Measurements from ENCODE around the gene IGSF5.

DNA sequence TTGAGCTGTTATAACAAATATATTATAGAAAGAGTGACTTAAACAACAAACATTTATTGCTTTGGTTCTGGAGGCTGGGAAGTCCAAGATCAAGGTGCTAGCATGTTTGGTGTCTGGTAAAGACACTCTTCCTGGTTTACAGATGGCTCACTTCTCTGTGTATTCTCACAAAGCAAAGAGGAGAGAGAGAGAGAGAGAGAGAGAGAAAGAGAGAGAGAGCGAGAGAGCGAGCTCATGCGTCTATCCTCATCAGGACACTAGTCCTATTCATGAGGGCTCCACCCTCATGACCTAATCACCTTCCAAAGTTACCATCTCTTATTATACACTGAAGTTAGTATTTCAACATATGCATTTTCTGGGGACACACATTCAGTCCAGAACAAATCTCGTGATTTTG lies 89.6 kb downstream of the IGSF5 start:
- no peak for TF ChIP-seq POLR2A (IDR thresholded peaks at IDR 0.05)
- TF ChIP-seq, protein P1, sequence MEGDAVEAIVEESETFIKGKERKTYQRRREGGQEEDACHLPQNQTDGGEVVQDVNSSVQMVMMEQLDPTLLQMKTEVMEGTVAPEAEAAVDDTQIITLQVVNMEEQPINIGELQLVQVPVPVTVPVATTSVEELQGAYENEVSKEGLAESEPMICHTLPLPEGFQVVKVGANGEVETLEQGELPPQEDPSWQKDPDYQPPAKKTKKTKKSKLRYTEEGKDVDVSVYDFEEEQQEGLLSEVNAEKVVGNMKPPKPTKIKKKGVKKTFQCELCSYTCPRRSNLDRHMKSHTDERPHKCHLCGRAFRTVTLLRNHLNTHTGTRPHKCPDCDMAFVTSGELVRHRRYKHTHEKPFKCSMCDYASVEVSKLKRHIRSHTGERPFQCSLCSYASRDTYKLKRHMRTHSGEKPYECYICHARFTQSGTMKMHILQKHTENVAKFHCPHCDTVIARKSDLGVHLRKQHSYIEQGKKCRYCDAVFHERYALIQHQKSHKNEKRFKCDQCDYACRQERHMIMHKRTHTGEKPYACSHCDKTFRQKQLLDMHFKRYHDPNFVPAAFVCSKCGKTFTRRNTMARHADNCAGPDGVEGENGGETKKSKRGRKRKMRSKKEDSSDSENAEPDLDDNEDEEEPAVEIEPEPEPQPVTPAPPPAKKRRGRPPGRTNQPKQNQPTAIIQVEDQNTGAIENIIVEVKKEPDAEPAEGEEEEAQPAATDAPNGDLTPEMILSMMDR (IDR thresholded peaks at IDR 0.05), result no peak
